Stimulated activated CD4-positive, alpha-beta T cell treated with anti-CD3 and anti-CD28 coated beads, Interleukin-15, amount 100 ng/mL, for 48 hours (primary cell): Measurements from ENCODE around the gene PCDHGB5.
"Not testable (repeated sequence)": the region's sequence is repeated elsewhere in the genome, so short reads cannot be mapped to it uniquely, and the experiment has no call there.

Source experiments
- DNase-seq, 2 donors: peaks; one replicate each; pipeline ENCODE4 v3.0.0-alpha.2; 2020; ENCODE audit warnings: low read depth in 2 of 2

Gene PCDHGB5

DNA sequence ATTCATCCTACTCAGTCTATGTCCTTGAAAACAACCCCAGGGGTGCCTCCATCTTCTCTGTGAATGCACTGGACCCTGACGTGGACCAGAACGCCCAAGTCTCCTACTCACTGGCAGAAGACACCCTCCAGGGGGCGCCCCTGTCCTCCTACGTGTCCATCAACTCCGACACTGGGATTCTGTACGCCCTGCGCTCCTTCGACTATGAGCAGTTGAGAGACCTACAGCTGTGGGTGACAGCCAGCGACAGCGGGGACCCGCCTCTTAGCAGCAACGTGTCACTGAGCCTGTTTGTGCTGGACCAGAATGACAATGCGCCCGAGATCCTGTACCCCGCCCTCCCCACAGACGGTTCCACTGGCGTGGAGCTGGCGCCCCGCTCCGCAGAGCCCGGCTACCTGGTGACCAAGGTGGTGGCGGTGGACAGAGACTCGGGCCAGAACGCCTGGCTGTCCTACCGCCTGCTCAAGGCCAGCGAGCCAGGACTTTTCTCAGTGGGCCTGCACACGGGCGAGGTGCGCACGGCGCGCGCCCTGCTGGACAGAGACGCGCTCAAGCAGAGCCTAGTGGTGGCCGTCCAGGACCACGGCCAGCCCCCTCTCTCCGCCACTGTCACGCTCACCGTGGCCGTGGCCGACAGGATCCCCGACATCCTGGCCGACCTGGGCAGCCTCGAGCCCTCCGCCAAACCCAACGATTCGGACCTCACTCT is 22.1 kb upstream of the PCDHGB5 start:
- DNase-seq: not testable (repeated sequence)

DNA sequence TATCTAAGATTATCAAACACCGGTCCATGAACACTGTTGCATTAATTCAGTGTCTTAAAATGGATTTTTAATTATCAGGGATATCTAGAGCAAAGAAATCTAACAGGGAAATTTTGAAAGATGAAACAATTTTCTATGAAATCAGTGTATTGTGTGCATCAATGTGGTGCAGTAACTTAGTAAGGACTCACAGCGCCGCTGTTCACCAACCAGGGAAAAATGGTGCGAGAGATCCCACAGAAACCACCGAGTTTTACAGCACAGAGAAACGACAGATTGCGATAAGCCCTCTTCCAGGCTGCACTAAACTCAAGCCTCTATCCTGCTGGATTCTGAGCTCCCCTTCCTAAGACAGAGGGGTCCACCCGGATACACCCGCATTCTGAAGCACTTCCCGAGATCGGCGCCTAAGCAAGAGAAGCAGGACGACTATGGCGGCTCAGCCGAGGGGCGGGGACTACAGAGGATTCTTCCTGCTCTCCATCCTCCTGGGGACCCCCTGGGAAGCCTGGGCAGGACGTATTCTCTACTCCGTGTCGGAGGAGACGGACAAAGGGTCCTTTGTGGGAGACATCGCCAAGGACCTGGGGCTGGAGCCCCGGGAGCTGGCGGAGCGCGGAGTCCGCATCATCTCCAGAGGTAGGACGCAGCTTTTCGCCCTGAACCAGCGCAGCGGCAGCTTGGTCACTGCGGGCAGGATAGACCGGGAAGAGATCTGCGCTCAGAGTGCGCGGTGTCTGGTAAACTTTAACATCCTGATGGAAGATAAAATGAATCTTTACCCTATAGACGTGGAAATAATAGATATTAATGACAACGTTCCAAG is 15.1 kb upstream of the PCDHGB5 start, which contains the start of gene PCDHGA7:
Gene PCDHGA7 (plus strand): TSS at position 274 of the 826 bp plus-strand sequence. CDS start 158 bp downstream, at position 432.
- no peak for DNase-seq

DNA sequence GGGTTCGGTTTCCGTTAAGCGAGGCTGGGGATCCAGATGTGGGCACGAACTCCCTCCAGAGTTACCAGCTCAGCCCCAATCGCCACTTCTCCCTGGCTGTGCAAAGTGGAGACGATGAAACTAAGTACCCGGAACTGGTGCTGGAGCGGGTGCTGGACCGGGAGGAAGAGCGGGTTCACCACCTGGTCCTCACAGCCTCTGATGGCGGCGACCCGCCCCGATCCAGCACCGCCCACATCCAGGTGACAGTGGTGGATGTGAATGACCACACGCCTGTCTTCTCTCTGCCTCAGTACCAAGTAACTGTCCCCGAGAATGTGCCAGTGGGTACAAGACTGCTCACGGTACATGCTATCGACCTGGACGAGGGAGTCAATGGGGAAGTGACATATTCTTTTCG is 14.4 kb upstream of the PCDHGB5 start:
- no peak for DNase-seq

DNA sequence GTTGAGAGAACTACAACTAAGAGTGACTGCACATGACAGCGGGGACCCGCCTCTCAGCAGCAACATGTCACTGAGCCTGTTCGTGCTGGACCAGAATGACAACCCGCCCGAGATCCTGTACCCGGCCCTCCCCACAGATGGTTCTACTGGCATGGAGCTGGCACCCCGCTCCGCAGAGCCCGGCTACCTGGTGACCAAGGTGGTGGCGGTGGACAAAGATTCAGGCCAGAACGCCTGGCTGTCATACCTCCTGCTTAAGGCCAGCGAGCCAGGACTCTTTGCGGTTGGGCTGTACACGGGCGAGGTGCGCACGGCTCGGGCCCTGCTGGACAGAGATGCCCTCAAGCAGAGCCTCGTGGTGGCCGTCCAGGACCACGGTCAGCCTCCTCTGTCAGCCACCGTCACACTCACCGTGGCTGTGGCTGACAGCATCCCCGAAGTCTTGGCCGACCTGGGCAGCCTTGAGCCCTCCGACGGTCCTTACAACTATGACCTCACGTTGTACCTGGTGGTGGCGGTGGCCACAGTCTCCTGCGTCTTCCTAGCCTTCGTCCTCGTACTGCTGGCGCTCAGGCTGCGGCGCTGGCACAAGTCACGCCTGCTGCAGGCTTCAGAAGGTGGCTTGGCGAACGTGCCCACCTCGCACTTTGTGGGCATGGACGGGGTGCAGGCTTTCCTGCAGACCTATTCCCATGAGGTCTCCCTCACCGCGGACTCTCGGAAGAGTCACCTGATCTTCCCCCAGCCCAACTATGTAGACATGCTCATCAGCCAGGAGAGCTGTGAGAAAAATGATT is 13.1 kb upstream of the PCDHGB5 start:
- no peak for DNase-seq

DNA sequence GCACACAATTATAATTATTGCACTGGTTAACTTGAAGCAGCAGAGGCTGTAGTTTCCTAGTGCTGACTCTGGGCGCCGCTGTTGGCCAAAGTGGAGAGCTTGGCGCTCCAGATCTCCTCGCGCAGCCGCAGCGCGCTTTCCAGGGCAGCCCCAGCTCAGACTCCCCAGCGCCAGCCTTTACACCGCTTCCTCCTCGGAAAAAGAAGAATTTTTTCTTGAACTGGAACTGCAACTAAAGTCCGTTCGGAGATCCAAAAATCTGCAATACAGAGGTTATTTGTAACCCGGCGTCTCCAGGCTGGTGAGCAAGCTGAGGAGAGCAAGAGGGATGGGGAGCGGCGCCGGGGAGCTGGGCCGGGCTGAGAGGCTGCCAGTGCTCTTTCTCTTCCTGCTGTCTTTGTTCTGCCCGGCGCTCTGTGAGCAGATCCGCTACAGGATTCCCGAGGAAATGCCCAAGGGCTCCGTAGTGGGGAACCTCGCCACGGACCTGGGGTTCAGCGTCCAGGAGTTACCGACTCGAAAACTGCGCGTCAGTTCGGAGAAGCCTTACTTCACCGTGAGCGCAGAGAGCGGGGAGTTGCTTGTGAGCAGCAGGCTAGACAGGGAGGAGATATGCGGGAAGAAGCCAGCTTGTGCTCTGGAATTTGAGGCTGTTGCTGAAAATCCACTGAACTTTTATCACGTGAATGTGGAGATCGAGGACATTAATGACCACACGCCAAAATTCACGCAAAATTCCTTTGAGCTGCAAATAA is 10.0 kb upstream of the PCDHGB5 start, which contains the start of gene PCDHGB4:
Gene PCDHGB4 (plus strand): TSS at position 142 of the 755 bp plus-strand sequence. CDS start 187 bp downstream, at position 329.
- DNase-seq: not testable (repeated sequence)

DNA sequence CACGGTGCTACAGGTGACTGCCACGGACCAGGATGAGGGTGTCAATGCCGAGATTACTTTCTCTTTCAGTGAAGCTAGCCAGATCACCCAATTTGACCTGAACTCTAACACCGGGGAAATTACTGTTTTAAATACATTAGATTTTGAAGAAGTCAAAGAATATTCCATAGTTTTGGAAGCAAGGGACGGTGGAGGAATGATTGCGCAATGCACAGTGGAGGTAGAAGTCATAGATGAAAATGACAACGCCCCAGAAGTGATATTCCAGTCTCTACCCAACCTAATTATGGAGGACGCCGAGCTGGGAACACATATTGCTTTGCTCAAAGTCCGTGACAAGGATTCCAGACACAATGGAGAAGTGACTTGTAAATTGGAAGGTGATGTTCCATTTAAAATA is 9.1 kb upstream of the PCDHGB5 start:
- no peak for DNase-seq

DNA sequence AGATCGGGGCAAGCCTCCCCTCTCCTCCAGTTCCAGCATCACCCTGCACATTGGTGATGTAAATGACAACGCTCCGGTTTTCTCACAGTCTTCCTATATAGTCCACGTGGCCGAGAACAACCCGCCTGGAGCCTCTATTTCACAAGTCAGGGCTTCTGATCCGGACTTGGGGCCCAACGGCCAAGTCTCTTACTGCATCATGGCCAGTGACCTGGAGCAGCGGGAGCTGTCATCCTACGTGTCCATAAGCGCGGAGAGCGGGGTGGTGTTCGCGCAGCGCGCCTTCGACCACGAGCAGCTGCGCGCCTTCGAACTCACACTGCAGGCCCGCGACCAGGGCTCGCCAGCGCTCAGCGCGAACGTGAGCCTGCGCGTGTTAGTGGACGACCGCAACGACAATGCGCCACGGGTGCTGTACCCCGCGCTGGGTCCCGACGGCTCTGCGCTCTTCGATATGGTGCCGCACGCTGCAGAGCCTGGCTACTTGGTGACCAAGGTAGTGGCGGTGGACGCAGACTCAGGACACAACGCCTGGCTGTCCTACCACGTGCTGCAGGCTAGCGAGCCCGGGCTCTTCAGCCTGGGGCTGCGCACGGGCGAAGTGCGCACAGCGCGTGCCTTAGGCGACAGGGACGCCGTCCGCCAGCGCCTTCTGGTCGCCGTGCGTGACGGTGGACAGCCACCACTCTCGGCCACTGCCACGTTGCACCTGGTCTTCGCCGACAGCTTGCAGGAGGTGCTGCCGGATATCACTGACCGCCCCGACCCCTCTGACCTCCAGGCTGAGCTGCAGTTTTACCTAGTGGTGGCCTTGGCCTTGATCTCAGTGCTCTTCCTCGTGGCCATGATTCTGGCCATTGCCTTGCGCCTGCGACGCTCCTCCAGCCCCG is 8.3 kb upstream of the PCDHGB5 start:
- no peak for DNase-seq

DNA sequence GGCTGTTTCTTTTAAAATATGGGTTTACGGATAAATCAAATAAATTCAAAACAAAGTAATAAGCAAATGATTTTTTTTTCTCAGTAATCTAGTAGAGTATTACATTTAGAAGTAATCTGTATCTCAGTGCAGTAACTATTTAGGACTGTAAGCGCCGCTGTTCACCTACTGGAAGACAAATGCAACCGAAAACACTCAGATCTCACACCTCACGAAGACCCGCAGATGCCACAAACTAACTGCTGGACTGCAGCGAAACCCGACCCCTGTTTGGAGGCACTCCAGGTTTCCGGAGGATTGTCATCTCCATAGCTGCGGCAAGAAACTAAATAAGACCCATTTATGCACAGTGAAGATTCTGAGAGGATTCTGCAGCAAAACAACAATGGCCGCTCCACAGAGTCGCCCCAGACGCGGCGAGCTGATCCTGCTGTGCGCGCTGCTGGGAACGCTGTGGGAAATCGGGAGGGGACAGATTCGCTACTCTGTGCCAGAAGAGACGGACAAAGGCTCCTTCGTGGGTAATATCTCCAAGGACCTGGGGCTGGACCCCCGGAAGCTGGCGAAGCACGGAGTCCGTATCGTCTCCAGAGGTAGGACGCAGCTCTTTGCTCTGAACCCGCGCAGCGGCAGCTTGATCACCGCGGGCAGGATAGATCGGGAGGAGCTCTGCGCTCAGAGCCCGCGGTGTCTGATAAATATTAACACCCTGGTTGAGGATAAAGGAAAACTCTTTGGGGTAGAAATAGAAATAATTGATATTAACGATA is 5.1 kb upstream of the PCDHGB5 start, which contains the start of gene PCDHGA8:
Gene PCDHGA8 (plus strand): TSS at position 205 of the 770 bp plus-strand sequence. CDS start 181 bp downstream, at position 386.
- no peak for DNase-seq

DNA sequence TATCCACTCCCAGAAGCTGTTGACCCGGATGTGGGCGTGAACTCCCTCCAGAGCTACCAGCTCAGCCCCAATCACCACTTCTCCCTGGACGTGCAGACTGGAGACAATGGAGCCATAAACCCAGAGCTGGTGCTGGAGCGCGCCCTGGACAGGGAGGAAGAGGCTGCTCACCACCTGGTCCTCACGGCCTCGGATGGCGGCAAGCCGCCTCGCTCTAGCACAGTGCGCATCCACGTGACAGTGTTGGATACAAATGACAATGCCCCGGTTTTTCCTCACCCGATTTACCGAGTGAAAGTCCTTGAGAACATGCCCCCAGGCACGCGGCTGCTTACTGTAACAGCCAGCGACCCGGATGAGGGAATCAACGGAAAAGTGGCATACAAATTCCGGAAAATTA is 4.5 kb upstream of the PCDHGB5 start:
- no peak for DNase-seq

DNA sequence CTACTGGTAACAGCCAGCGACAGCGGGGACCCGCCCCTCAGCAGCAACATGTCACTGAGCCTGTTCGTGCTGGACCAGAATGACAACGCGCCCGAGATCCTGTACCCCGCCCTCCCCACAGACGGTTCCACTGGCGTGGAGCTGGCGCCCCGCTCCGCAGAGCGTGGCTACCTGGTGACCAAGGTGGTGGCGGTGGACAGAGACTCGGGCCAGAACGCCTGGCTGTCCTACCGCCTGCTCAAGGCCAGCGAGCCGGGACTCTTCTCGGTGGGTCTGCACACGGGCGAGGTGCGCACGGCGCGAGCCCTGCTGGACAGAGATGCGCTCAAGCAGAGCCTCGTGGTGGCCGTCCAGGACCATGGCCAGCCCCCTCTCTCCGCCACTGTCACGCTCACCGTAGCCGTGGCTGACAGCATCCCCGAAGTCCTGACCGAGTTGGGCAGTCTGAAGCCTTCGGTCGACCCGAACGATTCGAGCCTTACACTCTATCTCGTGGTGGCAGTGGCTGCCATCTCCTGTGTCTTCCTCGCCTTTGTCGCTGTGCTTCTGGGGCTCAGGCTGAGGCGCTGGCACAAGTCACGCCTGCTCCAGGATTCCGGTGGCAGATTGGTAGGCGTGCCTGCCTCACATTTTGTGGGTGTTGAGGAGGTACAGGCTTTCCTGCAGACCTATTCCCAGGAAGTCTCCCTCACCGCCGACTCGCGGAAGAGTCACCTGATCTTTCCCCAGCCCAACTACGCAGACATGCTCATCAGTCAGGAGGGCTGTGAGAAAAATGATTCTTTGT is 3.2 kb upstream of the PCDHGB5 start:
- DNase-seq: not testable (repeated sequence)

DNA sequence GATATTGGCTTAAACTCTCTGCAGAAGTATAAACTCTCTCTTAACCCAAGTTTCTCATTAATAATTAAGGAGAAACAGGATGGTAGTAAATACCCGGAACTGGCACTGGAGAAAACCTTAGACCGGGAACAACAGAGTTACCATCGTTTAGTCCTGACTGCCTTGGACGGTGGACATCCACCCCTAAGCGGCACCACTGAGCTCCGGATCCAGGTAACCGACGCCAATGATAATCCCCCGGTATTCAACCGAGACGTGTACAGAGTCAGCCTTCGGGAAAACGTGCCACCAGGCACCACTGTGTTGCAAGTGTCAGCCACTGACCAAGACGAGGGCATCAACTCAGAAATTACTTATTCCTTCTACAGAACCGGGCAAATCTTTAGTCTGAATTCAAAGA is 861 bp downstream of the PCDHGB5 start:
- no peak for DNase-seq

DNA sequence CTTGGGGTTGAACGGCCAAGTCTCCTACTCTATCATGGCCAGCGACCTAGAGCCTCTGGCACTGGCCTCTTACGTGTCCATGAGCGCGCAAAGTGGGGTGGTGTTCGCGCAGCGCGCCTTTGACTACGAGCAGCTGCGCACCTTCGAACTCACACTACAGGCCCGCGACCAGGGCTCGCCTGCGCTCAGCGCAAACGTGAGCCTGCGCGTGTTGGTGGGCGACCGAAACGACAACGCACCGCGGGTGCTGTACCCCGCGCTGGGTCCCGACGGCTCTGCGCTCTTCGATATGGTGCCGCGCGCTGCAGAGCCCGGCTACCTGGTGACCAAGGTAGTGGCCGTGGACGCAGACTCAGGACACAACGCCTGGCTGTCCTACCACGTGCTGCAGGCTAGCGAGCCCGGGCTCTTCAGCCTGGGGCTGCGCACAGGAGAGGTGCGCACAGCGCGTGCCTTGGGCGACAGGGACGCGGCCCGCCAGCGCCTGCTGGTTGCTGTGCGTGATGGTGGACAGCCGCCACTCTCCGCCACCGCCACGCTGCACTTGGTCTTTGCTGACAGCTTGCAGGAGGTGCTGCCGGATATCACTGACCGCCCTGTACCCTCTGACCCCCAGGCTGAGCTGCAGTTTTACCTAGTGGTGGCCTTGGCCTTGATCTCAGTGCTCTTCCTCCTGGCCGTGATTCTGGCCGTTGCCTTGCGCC is 2.0 kb downstream of the PCDHGB5 start:
- no peak for DNase-seq

DNA sequence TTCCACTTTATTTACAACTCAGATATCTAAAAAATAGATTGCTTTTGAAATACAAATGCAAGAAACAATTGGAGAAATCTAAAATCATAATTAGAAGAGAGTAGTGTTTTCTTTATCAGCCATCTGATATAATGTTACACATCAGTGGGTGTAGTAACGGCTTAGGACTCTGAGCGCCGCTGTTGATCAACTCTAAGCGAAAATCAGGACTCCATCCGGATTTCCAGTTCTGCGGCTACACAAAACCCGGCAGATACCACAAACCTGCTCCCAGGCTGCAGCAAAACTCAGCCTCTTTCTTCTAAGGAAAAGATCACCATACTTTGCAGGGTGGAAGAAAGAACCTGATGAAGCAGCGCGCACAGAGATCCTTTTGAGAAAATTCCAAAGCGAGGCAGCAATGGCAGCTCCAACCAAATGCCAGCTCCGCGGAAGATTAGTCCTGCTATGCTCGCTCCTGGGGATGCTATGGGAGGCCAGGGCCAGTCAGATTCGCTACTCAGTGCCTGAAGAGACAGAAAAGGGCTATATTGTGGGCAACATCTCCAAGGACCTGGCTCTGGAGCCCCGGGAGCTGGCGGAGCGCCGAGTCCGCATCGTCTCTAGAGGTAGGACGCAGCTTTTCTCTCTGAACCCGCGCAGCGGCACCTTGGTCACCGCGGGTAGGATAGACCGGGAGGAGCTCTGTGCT is 5.0 kb downstream of the PCDHGB5 start, which contains the start of gene PCDHGA9:
Gene PCDHGA9 (plus strand): TSS at position 226 of the 691 bp plus-strand sequence. CDS start 175 bp downstream, at position 401.
- no peak for DNase-seq

DNA sequence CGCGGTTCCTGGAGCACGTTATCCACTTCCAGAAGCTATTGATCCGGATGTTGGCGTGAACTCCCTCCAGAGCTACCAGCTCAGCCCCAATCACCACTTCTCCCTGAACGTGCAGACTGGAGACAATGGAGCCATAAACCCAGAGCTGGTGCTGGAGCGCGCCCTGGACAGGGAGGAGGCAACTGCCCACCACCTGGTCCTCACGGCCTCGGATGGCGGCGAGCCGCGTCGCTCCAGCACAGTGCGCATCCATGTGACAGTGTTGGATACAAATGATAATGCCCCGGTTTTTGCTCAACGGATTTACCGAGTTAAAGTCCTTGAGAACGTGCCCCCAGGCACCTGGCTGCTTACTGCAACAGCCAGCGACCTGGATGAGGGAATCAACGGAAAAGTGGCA is 5.6 kb downstream of the PCDHGB5 start:
- DNase-seq: no peak

DNA sequence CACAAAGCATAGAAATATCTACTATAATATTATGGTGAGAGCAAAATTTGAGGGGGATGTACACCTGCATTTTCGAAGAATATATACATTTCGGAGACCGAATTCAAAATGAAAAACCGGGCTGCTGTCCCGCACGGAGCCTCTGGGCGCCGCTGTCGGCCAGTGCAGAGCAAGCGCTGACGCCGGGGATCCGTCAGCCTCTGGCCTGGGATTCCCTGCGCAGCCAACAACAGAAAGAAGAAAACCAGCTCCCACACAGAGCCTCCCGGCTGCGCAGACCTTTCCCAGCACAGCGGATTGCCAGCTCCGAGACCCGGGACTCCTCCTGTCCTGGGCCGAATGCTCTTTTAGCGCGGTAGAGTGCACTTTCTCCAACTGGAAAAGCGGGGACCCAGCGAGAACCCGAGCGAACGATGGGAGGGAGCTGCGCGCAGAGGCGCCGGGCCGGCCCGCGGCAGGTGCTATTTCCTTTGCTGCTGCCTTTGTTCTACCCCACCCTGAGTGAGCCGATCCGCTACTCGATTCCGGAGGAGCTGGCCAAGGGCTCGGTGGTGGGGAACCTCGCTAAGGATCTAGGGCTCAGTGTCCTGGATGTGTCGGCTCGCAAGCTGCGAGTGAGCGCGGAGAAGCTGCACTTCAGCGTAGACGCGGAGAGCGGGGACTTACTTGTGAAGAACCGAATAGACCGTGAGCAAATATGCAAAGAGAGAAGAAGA is 10.2 kb downstream of the PCDHGB5 start, which contains the start of gene PCDHGB6:
Gene PCDHGB6 (plus strand): TSS at position 232 of the 716 bp plus-strand sequence. CDS start 182 bp downstream, at position 414.
- peak in 1 of 2 donors; percentile 22 for DNase-seq

DNA sequence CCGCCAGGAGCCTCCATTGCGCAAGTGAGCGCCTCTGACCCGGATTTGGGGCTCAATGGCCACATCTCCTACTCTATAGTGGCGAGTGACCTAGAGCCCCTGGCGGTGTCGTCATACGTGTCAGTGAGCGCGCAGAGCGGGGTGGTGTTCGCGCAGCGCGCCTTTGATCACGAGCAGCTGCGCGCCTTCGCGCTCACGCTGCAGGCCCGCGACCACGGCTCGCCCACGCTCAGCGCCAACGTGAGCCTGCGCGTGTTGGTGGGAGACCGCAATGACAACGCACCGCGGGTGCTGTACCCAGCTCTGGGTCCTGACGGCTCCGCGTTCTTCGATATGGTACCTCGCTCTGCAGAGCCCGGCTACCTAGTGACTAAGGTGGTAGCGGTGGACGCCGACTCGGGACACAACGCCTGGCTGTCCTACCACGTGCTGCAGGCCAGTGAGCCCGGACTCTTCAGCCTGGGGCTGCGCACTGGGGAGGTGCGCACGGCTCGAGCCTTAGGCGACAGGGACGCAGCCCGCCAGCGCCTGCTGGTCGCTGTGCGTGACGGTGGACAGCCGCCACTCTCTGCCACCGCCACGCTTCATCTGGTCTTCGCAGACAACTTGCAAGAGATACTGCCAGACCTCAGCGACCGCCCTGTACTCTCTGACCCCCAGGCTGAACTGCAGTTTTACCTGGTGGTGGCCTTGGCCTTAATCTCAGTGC is 12.0 kb downstream of the PCDHGB5 start:
- DNase-seq: no peak
